SH-SY5Y (cell line): ENCODE data around the gene GABRB3.

ENCODE experiments used
- GATA2 ChIP-seq: IDR thresholded peaks from 2 replicates; pipeline ENCODE4 v1.6.1; 2011; ENCODE audit warnings: mild to moderate bottlenecking, low read depth, low read length
- GATA3 ChIP-seq: IDR thresholded peaks from 2 replicates; pipeline ENCODE4 v1.6.1; 2011; ENCODE audit warnings: low read depth, mild to moderate bottlenecking, low read length, moderate library complexity

GRCh38 chr15:26697913-26698312 is 75.0 kb downstream of the GABRB3 start:
- TF ChIP-seq GATA2 = no peak
- TF ChIP-seq GATA3 = no peak
